ENCODE data around the gene ZNF625. TPM values are rescaled to one million over a fixed set of nuclear protein-coding genes. Genes with fewer than 3 reads are reported as not detected.
A peak's percentile ranks its signal among the peaks of the same experiment; 100 is the strongest.

ZNF625 gene
- total RNA-seq, 1 experiment from 2014 or later, result 30.7 TPM

- no peak overlapping the region for H3K4ac ChIP-seq (ENCODE audit: low read depth, low read length)
- H2BK5ac ChIP-seq (ENCODE audit: insufficient read length, low read length), result no peak overlapping the region
- peaks cover 10 to 15% of the 10 kb centered on the region in 2 experiments for H3K4me1 Mint-ChIP-seq
- peak overlapping the region; percentile 99 for H3K9ac ChIP-seq (ENCODE audit: extremely low read depth, insufficient read length, low read length)
- H3K27me3 ChIP-seq (ENCODE audit: insufficient read depth, low read length), result no peaks in the 10 kb centered on the region
- H3K18ac ChIP-seq (ENCODE audit: insufficient read length, low read depth, low read length), result no peak overlapping the region
- H3K79me2 ChIP-seq (ENCODE audit: insufficient read depth, low read length), result peaks cover 10% of the 10 kb centered on the region; the same call in 1 of the 2 replicates
- no peak for DNase-seq
- H3T11ph ChIP-seq (ENCODE audit: low read length), result no peak overlapping the region
- no peak for TF ChIP-seq CTCF (conservative IDR thresholded peaks at IDR 0.05)
- peaks cover 17% of the 10 kb centered on the region for H3K79me1 ChIP-seq (ENCODE audit: insufficient read depth, low read depth, low read length, poor library complexity, severe bottlenecking)
- H3K27me3 Mint-ChIP-seq (ENCODE audit: low read depth), result no peaks in the 10 kb centered on the region; the same call in 1 of the 2 replicates
- H3K4me3 Mint-ChIP-seq, result peak overlapping the region; percentile 91 to 95
- H3K4me1 ChIP-seq (ENCODE audit: insufficient read depth, low read length), result peaks cover 4% of the 10 kb centered on the region; the same call in 1 of the 2 replicates
- H3K4me2 ChIP-seq (ENCODE audit: insufficient read depth, insufficient read length, low read length), result peak overlapping the region; percentile 94
- no peak overlapping the region for H2BK20ac ChIP-seq (ENCODE audit: low read depth, low read length, poor library complexity, severe bottlenecking)
- no peak overlapping the region; the same call in 1 of the 2 replicates for H2BK15ac ChIP-seq (ENCODE audit: low read depth, low read length)
- H2AFZ ChIP-seq (ENCODE audit: low read length), result no peak overlapping the region
- no peak overlapping the region; a peak in 1 of 7 replicates for H3K27ac Mint-ChIP-seq
- peaks cover 2 to 22% of the 10 kb centered on the region in 2 experiments; a peak in 4 of 5 replicates for H3K9me3 Mint-ChIP-seq
- H4K8ac ChIP-seq (replicated peaks; ENCODE audit: insufficient read length, low read depth, low read length), result no peak overlapping the region
- no peak overlapping the region for H2AK5ac ChIP-seq (ENCODE audit: insufficient read length, low read length)
- H2BK12ac ChIP-seq (ENCODE audit: insufficient read length, low read depth, low read length), result no peak overlapping the region
- no peak overlapping the region for H4K5ac ChIP-seq (ENCODE audit: insufficient read length, low read depth, low read length)
- H4K91ac ChIP-seq (ENCODE audit: insufficient read length, low read depth, low read length), result no peak overlapping the region
- no peak overlapping the region for H2BK120ac ChIP-seq (ENCODE audit: low read depth, low read length, poor library complexity, severe bottlenecking)
- peaks cover 4% of the 10 kb centered on the region for H3K23me2 ChIP-seq (ENCODE audit: insufficient read length, low read depth, low read length, poor library complexity, severe bottlenecking)
- WGBS (ENCODE audit: extremely low coverage, insufficient read length, low lambda C conversion rate), result no CpG with 5 or more reads among the region's 11 CpGs
- H3K36me3 Mint-ChIP-seq (ENCODE audit: insufficient read depth in 1 of 3, low read depth in 3 of 3), result peaks cover 32 to 43% (median 41%) of the 10 kb centered on the region in 3 experiments
- no peaks in the 10 kb centered on the region for H3K9me3 ChIP-seq (ENCODE audit: control insufficient read depth, low read depth, low read length)
- H3K14ac ChIP-seq (ENCODE audit: insufficient read depth, low read length), result no peak overlapping the region
- H3K27ac ChIP-seq (ENCODE audit: insufficient read length, low read depth, low read length), result no peak overlapping the region
- no peak overlapping the region for H3K56ac ChIP-seq (ENCODE audit: insufficient read length, low read depth, low read length)
- H3K23ac ChIP-seq (ENCODE audit: insufficient read length, low read depth, low read length), result no peak overlapping the region
- no peaks in the 10 kb centered on the region for H4K20me1 ChIP-seq (ENCODE audit: control insufficient read depth, insufficient read depth, insufficient read length)
These were observed 1.1 kb downstream of the ZNF625 start for GRCh38 chr19:12155324-12155860.
